ENCODE results near the gene GRXCR2. TPM values are rescaled to one million over a fixed set of nuclear protein-coding genes. Genes with fewer than 3 reads are reported as not detected.

Gene GRXCR2
- total and polyA plus RNA-seq, 4 donors = not detected

DNA sequence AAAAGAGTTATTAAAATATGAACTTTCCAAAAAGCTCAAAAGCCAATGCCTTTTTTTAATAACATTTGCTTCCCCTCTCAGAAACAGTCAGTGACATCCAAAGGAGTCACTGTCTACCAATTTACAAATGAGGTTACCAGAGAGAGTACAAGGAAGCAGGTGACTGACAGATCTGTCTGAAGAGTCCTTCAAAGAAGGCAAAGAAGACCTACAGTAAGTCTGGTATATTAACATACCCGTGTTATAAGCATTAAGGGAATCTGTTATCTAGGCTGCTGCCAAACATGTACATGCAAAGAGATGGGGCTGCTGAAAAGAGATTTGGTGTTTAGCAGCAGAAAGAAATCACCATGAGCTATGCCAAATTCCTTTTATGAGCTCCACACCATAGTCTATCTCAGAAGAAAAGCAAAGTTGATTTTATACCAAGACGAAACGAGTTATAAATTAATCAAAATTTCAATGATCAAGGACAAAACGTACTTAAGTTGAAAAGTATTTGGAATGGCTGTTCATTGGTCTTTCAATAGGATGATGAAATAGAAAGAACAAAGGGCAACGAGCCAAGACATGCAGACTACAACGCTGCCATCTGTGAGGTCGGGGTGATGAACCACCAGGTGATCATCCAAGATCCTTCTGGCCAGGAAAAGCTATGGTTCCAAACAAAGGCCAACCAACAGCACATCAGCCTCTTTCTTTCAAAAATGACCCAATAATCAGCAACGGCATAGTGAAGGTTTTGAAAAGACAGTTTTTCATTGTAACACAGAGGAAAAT is 45.7 kb downstream of the GRXCR2 start:
- Histone ChIP-seq H3K27me3 (ENCODE audit: control insufficient read depth in 1 of 2, insufficient read depth in 2 of 2, low read length in 1 of 2) (no peaks in the 10 kb centered on the region), H3K27ac (ENCODE audit: low read depth in 1 of 2, low read length in 2 of 2) (no peak overlapping the region), H3K4me3 (ENCODE audit: low read length in 2 of 2) (no peak overlapping the region), H3K36me3 (ENCODE audit: control insufficient read depth in 1 of 2, insufficient read depth in 2 of 2, low read length in 1 of 2) (no peaks in the 10 kb centered on the region), H3K9me3 (ENCODE audit: control insufficient read depth, low read length) (no peaks in the 10 kb centered on the region), H3K4me1 (ENCODE audit: control insufficient read depth in 1 of 2, insufficient read depth in 2 of 2, low read length in 2 of 2) (peaks cover 0 to 7% of the 10 kb centered on the region in 2 donors)
- intact Hi-C loops (cut with DNase I) = loop anchor here in 1 of 2 donors (10.0 kb wide), 1 partner anchor 472 kb away; no protein-coding TSS in a partner anchor
- WGBS, 2 donors = 82 to 84% methylated on average over 8 of the region's 8 CpGs
- DNase-seq (no peak), ATAC-seq (ENCODE audit: low FRiP score) (no peak)

DNA sequence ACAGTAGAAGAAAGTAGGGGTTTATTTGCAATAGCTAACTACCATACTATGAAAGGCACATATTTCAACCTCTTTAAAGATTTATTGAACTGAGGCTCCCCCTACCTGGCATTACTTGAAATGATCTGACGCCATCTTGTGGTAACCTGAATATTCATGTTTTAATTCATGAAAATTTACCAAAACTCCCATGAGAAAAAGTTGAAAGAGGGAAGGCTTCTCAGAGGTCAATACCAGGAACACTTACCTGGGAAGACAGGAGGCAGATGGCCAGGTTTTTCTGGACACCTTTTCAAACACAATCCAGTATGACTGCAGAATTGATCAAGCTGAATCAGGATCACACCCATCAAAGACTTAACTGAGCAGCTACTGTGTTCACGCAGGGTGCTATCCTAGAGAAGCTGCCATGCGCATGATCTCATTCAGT is 47.0 kb downstream of the GRXCR2 start:
- no peak for ATAC-seq (ENCODE audit: low FRiP score)
- H3K4me3 ChIP-seq (ENCODE audit: low read length in 2 of 2) = no peak overlapping the region
- H3K4me1 ChIP-seq (ENCODE audit: control insufficient read depth in 1 of 2, insufficient read depth in 2 of 2, low read length in 2 of 2) = no peaks in the 10 kb centered on the region
- no peak for DNase-seq
- no peaks in the 10 kb centered on the region for H3K9me3 ChIP-seq (ENCODE audit: control insufficient read depth, low read length)
- no peaks in the 10 kb centered on the region for H3K27me3 ChIP-seq (ENCODE audit: control insufficient read depth in 1 of 2, insufficient read depth in 2 of 2, low read length in 1 of 2)
- 64 to 66% methylated on average over 3 of the region's 3 CpGs for WGBS, 2 donors
- peaks cover 0 to 1% of the 10 kb centered on the region in 2 donors for H3K36me3 ChIP-seq (ENCODE audit: control insufficient read depth in 1 of 2, insufficient read depth in 2 of 2, low read length in 1 of 2)
- intact Hi-C loops (cut with DNase I) = loop anchor here in 1 of 2 donors (10.0 kb wide), 1 partner anchor 471 kb away; no protein-coding TSS in a partner anchor
- H3K27ac ChIP-seq (ENCODE audit: low read depth in 1 of 2, low read length in 2 of 2) = no peak overlapping the region

DNA sequence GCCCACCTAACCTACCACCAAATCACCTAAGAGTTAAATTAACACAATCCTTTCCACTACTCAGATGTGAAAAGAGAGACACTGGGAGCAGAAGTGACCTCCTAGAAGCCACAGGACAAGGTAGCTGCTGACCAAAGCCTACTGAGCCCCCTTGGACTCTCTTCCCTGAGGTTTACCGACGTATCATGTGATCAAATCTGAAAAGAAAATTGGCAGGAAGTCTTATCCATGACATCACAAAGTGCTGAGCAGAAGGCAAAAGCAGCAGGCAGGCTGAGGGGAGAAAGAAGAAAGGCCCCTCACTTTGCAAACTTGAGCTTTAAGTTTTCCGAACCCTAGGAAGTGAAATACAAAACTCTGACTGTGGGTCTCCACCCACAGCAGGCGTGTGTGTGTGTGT is 48.8 kb downstream of the GRXCR2 start:
- DNase-seq = no peak
- Histone ChIP-seq H3K36me3 (ENCODE audit: control insufficient read depth in 1 of 2, insufficient read depth in 2 of 2, low read length in 1 of 2) (peaks cover 0 to 1% of the 10 kb centered on the region in 2 donors), H3K4me1 (ENCODE audit: control insufficient read depth in 1 of 2, insufficient read depth in 2 of 2, low read length in 2 of 2) (no peaks in the 10 kb centered on the region), H3K27ac (ENCODE audit: low read depth in 1 of 2, low read length in 2 of 2) (no peak overlapping the region), H3K9me3 (ENCODE audit: control insufficient read depth, low read length) (no peaks in the 10 kb centered on the region), H3K27me3 (ENCODE audit: control insufficient read depth in 1 of 2, insufficient read depth in 2 of 2, low read length in 1 of 2) (no peaks in the 10 kb centered on the region), H3K4me3 (ENCODE audit: low read length in 2 of 2) (no peak overlapping the region)
- 49 to 55% methylated on average over 4 of the region's 4 CpGs for WGBS, 2 donors
- intact Hi-C loops (cut with DNase I) = loop anchor here in 1 of 2 donors (10.0 kb wide), 1 partner anchor 469 kb away; no protein-coding TSS in a partner anchor
- ATAC-seq (ENCODE audit: low FRiP score) = no peak

DNA sequence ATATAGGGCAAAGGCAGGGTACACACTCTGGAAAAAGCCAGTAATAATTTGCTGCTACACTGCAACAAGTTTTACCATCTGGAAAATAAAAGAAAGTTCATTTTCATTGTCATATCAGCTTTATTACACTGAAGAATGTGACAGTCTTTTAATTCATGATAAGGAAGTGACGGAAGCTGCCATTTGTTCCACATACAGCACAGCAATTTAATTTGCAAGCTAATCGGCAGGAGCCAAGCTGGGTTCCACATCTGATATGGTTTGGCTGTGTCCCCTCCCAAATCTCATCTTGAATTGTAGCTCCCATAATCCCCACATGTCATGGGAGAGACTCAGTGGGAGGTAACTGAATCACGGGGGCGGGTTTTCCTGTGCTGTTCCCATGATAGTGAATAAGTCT is 54.2 kb downstream of the GRXCR2 start:
- no peaks in the 10 kb centered on the region for H3K9me3 ChIP-seq (ENCODE audit: control insufficient read depth, low read length)
- H3K27ac ChIP-seq (ENCODE audit: low read depth in 1 of 2, low read length in 2 of 2) = no peak overlapping the region
- no peaks in the 10 kb centered on the region for H3K4me1 ChIP-seq (ENCODE audit: control insufficient read depth in 1 of 2, insufficient read depth in 2 of 2, low read length in 2 of 2)
- intact Hi-C loops (cut with DNase I) = no loop called here
- peaks cover 5 to 9% of the 10 kb centered on the region in 2 donors for H3K36me3 ChIP-seq (ENCODE audit: control insufficient read depth in 1 of 2, insufficient read depth in 2 of 2, low read length in 1 of 2)
- no peak overlapping the region for H3K4me3 ChIP-seq (ENCODE audit: low read length in 2 of 2)
- ATAC-seq (ENCODE audit: low FRiP score) (no peak), DNase-seq (no peak)
- WGBS, 2 donors = 90 to 92% methylated on average over 4 of the region's 4 CpGs
- no peaks in the 10 kb centered on the region for H3K27me3 ChIP-seq (ENCODE audit: control insufficient read depth in 1 of 2, insufficient read depth in 2 of 2, low read length in 1 of 2)

DNA sequence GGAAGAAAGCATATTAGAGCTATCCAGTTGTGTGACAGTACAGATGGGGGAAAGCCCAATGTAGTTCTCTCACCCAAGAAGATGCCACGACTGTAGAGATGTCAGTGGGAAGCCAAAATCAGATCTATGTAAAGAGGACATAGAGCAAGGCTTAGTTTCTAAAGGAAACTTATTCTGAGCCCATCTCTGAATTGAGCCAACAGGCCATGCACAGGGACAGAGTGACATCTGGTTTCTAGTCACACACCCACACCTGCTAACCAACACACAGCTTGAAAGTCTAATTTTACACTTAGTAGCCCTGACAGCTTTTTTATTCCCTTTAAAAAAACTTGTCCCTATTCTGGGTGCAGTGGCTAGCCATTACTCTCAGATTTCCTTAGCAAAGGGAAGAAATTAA is 59.9 kb downstream of the GRXCR2 start:
- Histone ChIP-seq H3K9me3 (ENCODE audit: control insufficient read depth, low read length) (no peaks in the 10 kb centered on the region), H3K36me3 (ENCODE audit: control insufficient read depth in 1 of 2, insufficient read depth in 2 of 2, low read length in 1 of 2) (peaks cover 1 to 4% of the 10 kb centered on the region in 2 donors), H3K4me1 (ENCODE audit: control insufficient read depth in 1 of 2, insufficient read depth in 2 of 2, low read length in 2 of 2) (no peaks in the 10 kb centered on the region), H3K4me3 (ENCODE audit: low read length in 2 of 2) (no peak overlapping the region), H3K27ac (ENCODE audit: low read depth in 1 of 2, low read length in 2 of 2) (no peak overlapping the region), H3K27me3 (ENCODE audit: control insufficient read depth in 1 of 2, insufficient read depth in 2 of 2, low read length in 1 of 2) (no peaks in the 10 kb centered on the region)
- intact Hi-C loops (cut with DNase I) = no loop called here
- ATAC-seq (ENCODE audit: low FRiP score) (no peak), DNase-seq (no peak)
- WGBS, 2 donors = 79 to 87% methylated on average over 1 of the region's 1 CpG

DNA sequence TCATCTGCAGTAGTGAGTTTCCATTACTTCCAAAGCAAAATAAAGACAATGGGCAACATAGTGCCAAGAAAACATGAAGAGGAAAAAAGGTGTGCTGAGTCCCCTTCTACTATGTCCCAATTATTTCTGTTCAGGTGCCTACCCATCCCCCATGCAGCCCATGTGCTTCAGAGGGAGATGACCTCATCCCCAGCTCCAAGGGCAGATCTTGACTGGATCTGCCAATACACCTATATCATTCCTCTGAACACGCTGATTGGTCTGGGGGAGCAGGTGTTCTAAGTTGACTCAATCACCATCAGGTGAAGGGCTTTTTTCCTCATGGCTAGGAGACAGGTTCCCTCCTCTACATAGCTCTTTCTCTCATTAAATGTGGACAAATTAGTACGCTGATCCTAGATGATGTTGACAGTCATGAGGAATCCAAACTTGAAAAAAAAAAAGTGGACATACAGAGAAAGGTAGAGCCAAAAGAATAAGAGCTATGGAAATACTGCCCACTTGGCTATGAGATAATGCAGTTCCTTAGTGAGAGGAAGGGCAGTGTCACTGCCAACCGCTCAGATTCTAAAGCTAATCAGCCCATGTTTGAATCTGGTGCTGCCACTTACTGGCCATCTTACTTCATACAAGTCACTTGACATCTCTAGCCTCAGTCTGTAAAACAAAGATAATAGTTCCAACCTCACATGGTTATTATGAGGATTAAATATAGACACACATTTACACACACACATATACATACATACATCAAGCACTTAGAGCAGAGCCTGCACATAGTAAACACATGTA is 60.8 kb downstream of the GRXCR2 start:
- Histone ChIP-seq H3K4me1 (ENCODE audit: control insufficient read depth in 1 of 2, insufficient read depth in 2 of 2, low read length in 2 of 2) (no peaks in the 10 kb centered on the region), H3K36me3 (ENCODE audit: control insufficient read depth in 1 of 2, insufficient read depth in 2 of 2, low read length in 1 of 2) (peaks cover 0 to 2% of the 10 kb centered on the region in 2 donors), H3K9me3 (ENCODE audit: control insufficient read depth, low read length) (no peaks in the 10 kb centered on the region), H3K27me3 (ENCODE audit: control insufficient read depth in 1 of 2, insufficient read depth in 2 of 2, low read length in 1 of 2) (no peaks in the 10 kb centered on the region), H3K4me3 (ENCODE audit: low read length in 2 of 2) (no peak overlapping the region), H3K27ac (ENCODE audit: low read depth in 1 of 2, low read length in 2 of 2) (no peak overlapping the region)
- ATAC-seq (ENCODE audit: low FRiP score) = peak; percentile 55
- intact Hi-C loops (cut with DNase I) = no loop called here
- WGBS, 2 donors = 77 to 79% methylated on average over 3 of the region's 3 CpGs
- DNase-seq = no peak

Other genes with a start within 250 kb of the GRXCR2 start
- 10 to 100 TPM; 26.7 to 28.7 TPM for gene PRELID2, start 37.7 kb downstream of the GRXCR2 start, total RNA-seq
- 1 to 10 TPM; 4.3 to 4.8 TPM for gene PRELID2, start 37.7 kb downstream of the GRXCR2 start, polyA plus RNA-seq
- gene SH3RF2, start 63.6 kb upstream of the GRXCR2 start, total RNA-seq = 1 to 10 TPM; 3.1 to 4.5 TPM
- 10 to 100 TPM in 1 of 2 donors, 1 to 10 TPM in 1; 3.6 to 12.9 TPM for gene SH3RF2, start 63.6 kb upstream of the GRXCR2 start, polyA plus RNA-seq
- gene PLAC8L1, start 232.6 kb upstream of the GRXCR2 start, total RNA-seq = under 1 TPM in 1 of 2 donors, not detected in 1; 0.87 TPM
- gene PLAC8L1, start 232.6 kb upstream of the GRXCR2 start, polyA plus RNA-seq = under 1 TPM in 1 of 2 donors, not detected in 1; 0.84 TPM

All from aorta (tissue), 5 donors.